ENCODE measurements around the gene FOXC2.
A peak's percentile ranks its signal among the peaks of the same experiment; 100 is the strongest.
"Not testable (repeated sequence)": the region's sequence is repeated elsewhere in the genome, so short reads cannot be mapped to it uniquely, and the experiment has no call there.

Gene FOXC2

DNA sequence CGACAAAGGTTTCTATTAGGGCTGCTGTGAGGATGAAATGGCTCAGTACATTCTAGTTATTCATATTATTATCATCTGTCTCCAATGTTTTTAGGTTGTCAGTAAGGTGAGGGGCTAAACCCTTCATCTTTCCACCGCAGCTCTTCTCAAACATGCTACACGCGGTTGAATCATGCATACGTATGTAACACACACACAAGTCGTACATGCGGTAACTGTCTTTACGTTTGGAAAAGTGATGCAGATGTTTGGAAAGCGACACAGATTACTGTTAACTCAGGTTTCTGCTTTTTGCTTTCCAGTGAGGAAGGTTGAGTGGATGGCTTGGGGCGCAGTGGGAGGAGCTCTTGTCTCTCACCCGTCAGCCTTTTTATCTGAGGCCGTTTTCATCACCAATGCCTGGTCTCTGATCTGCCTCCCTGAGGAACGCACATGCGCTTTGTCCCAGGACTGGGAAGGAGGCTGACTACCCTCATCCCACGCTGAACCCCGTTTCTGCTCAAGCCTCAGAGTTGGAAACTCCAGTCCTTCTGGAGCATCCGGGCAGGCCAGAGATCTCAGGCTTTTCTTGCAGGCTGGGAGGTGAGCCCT lies 8.6 kb downstream of the FOXC2 start:
- no peak for DNase-seq

- DNase-seq: peak; percentile 75
Measured at GRCh38 chr16:86575754-86576557, 9.3 kb downstream of the FOXC2 start.

DNA sequence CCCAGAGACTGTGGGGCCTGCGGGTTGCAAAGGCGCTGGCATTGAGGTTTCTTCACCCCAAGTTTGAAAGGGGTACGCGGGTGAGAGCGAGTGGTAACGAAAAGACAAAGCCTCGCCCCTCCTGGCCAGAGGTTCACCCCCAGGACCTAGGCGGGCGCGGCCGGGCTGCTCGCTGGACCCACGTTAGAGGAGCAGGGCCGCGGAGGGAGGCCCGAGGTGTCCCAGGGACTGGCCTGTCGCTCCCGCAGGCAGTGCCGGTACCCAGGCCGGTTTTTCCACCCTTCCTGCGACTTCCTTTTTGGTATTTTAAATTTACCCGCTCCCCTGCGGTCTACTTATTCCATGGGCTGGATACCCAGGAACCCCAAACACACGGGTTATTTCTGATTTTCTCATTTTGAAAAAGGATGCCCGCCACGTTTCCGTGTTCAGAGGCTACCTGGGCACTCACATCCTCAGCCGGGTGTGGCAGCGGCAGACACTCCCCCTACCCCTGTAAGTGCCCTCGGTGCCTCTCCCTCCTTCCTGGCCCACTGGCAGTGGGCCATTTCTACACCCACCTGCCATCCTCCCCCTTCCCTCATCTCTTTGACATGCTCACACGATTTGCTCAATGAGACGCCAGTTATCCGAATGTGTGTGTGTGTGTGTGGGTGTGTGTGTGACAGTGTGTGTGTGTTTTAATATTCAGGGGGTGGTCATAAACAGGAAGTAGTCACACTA lies 10.1 kb downstream of the FOXC2 start:
- DNase-seq: no peak

- DNase-seq: no peak
Measured at GRCh38 chr16:86577314-86577971, 10.8 kb downstream of the FOXC2 start.

DNA sequence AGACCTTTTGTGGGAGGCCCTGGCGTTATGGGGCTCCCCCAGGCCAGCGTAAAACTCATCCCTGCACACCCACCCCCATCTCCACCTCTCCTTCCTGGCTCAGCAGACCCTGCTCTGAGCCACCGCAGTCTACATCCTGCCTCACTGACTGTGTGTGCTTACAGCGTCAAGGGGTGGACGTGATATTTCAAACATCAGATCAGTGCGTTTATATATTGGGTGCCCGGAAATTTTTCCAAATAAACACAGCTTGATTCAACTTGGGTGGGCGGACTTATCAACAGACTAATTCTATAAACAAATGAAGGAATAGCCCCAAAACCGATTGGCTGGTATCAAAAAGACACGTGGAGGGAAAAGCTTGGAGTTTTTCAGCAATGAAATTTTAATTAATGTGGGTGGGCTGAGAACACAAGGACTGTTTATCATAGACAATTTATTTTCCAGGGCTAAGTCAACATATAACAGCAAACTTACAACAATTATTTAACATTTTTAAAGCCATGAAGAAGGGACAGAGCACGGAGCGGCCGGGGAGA lies 11.5 kb downstream of the FOXC2 start, which contains the start of gene FOXL1:
TSS of gene FOXL1 (plus strand) at position 489 of the 539 bp plus-strand sequence. CDS start 175 bp downstream, outside the sequence.
- no peak for DNase-seq

GRCh38 chr16:86578611-86579267 lies 12.1 kb downstream of the FOXC2 start:
- no peak for DNase-seq

GRCh38 chr16:86579268-86580062 lies 12.8 kb downstream of the FOXC2 start:
- DNase-seq: no peak

DNA sequence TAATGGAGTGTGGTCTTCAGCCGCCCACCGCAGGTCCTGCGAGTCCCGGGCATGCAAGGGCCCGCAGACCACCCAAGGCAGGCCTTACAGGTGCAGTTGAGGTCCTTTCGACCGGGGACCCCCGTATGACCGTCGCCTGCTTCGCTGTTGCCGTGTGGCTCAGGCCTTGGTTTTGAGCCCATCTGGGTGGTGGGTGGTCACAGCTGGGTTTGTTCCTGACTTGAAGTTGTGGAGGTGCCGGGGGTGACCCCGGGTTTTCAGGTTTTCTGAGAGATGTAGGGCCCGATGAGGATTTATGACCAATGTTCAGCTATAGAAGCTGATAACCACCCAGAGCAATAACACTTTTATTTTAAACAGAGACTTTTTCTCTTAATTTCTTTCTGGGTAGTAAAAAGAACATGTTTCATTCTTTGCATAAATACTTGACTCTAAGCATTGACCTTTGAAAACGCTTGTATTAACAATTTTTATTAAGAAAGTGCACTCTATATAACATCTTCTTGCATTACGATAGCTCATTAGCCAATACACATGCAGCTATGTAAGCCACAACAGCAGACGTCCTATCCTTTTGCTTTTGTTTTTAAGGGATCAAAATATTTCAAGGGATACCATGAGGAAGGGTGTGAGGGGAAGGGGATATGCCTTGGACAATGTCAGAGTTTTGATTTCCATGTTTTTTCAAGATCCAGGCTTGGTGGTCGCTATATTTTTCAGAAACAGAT lies 13.6 kb downstream of the FOXC2 start:
- DNase-seq: no peak

DNA sequence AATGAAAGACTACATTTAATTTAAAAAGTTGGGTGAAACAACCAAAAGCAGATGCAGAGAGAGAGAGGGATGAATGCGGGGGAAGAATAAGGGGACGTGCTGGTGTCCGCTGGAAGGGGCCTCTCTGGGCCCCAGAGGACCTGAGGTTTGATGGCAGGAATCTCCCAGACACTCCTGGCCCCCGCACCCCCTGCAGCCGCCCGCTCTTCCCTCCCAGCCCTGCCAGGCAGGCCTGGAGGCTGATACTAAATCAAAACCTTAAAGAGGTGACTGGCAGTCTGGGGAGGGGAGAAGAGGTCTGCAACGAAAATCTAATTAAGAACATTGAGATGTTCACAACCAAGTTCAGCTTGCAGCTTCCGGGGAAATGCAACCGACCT lies 14.2 kb downstream of the FOXC2 start:
- DNase-seq: no peak

DNA sequence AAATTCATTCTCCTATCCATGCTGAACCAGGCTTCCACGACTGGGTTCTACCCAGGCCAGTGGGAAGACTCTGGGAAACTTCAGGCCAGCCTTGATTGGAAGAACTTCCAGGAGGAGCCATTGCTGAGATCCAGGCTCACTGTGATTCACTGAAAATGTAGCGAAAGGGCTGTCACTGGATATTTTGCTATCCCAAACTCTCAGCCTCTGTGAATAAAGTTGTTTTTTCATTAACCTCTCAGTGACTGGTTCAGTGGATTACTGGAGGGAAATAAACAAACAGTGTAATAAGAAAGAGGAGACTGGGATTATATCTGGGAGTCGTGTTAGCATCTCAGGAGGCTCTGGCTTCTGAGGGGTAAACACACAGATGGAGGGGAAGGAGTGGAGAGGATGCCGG lies 14.8 kb downstream of the FOXC2 start:
- DNase-seq: no peak

GRCh38 chr16:86584071-86584685 lies 17.5 kb downstream of the FOXC2 start:
- no peak for DNase-seq

- no peak for DNase-seq
Measured at GRCh38 chr16:86584726-86585721, 18.4 kb downstream of the FOXC2 start.

DNA sequence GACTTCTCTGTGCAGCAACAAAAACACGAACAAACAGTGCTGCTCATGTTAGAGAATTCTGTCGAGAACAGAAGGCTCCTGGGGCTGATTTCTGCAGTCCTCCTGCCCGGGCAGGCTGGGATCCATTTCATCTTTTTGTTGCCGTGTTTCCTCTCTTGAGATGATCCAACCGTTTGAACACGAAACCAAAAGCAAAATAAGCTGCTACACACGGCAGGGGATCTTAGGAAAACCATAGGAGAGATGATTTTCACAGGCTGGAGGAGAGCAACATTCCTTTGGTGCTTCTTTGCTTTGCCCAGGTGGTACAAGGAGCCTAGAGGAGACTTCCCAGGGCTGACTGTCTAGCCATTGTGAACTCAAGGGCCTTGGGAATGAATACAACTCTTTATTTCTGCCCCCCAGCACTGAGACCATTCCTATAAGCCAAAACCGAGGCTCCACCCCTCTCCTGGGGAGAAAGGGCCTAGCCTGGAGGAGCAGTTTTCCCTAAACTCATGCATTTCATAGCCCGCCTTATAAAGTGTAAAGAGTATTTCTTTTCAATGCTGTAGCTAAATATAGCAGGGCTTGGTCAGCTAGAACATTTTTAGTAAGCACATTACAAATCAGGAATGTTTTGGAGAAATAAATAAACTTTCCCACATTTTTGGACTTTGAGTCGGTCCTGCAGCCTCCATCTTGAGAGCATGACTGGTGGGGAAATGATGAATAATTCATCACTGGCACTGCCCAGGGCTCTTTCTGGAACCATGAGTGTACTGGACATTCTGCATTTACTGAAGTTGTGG lies 19.4 kb downstream of the FOXC2 start:
- DNase-seq: no peak

- no peak for DNase-seq
Measured at GRCh38 chr16:86587487-86587886, 20.9 kb downstream of the FOXC2 start.

DNA sequence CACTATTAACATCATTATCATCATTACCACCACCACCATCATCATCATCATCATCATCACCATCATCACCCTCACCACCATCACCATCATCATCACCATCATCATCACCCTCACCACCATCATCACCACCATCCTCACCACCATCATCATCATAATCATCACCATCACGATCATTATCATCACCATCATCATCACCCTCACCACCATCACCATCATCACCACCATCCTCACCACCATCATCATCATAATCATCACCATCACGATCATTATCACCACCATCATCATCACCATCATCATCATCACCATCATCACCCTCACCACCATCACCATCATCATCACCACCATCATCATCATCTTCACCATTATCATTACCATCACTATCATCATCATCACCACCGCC lies 21.3 kb downstream of the FOXC2 start:
- DNase-seq: not testable (repeated sequence)

GRCh38 chr16:86590501-86591144 lies 24.0 kb downstream of the FOXC2 start:
- DNase-seq: no peak

DNA sequence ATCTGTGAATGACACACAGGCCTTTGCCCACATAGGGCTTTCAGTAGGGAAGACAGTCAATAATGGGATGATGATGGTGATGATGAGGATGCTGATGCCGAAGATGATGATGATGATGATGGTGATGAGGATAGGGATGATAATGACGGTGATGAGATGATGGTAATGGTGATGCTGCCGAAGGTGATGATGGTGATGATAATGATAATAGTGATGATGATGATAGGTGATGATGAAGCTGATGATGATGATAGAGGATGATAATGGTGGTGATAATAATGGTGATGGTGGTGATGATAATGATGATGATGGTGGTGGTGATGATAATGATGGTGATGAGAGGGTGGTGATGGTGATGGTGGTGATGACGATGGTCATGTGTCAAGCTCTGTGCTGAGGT lies 24.6 kb downstream of the FOXC2 start:
- DNase-seq: no peak

Data from stimulated activated CD8-positive, alpha-beta memory T cell treated with anti-CD3 and anti-CD28 coated beads, Interleukin-4, amount 100 ng/mL, for 48 hours (primary cell).